ENCODE data around the gene KIF13A.

Gene KIF13A

DNA sequence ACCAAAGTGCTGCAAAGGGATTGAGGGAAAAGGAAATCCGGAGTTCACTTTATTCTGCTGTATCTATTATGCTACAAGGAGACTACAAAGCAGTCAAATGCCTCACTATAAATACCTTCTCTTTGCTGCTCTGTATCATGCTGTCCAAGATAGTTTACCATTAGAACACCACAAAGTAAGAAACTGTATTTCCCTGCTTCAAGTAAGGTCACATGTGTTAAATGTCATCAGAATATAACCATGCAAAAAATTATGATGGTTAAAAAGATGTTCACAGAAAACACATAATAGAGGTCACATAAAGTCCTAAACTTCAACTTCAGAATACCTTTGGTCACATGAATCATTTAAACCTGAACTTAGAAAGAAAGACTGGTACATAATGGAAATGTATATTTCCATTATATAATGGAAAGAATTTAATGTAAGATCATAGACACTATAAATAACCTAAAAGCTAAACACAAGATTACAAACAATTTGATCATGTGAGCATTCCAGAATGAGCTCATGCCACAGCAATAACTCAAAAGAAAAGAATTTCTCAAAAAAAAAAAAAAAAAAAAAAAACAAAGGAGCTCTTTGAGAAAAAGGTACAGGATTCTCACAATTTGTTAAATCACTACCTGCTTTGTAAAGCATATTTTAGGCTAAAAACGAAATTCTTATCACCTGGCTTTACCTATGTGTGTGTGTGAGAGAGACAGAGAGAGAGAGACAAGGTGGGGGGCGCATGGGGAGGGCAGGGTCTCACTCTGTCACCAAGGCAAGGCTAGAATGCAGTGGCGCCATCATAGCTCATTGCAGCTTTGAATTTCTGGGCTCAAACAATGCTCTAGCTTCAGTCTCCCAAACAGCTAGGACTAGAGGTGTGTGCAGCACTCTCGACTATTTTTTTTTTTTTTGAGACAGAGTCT is 58.7 kb downstream of the KIF13A start:
- no peak overlapping the region for H3K27ac ChIP-seq (ENCODE audit: low read length)
- TF ChIP-seq EZH2phosphoT487 (IDR thresholded peaks at IDR 0.05; ENCODE audit: low read depth): no peak
- TF ChIP-seq, protein P1, sequence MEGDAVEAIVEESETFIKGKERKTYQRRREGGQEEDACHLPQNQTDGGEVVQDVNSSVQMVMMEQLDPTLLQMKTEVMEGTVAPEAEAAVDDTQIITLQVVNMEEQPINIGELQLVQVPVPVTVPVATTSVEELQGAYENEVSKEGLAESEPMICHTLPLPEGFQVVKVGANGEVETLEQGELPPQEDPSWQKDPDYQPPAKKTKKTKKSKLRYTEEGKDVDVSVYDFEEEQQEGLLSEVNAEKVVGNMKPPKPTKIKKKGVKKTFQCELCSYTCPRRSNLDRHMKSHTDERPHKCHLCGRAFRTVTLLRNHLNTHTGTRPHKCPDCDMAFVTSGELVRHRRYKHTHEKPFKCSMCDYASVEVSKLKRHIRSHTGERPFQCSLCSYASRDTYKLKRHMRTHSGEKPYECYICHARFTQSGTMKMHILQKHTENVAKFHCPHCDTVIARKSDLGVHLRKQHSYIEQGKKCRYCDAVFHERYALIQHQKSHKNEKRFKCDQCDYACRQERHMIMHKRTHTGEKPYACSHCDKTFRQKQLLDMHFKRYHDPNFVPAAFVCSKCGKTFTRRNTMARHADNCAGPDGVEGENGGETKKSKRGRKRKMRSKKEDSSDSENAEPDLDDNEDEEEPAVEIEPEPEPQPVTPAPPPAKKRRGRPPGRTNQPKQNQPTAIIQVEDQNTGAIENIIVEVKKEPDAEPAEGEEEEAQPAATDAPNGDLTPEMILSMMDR (IDR thresholded peaks at IDR 0.05; ENCODE audit: low read depth, low read length): no peak
- no peak overlapping the region for H3K9ac ChIP-seq (ENCODE audit: low read length)
- H3K4me1 ChIP-seq (ENCODE audit: low read length): no peaks in the 10 kb centered on the region
- no peaks in the 10 kb centered on the region for H3K9me3 ChIP-seq (ENCODE audit: insufficient read depth, low read length)
- H3K4me3 ChIP-seq (ENCODE audit: low read length): no peak overlapping the region
- H4K20me1 ChIP-seq (ENCODE audit: insufficient read depth, low read length): no peaks in the 10 kb centered on the region
- H3K79me2 ChIP-seq (ENCODE audit: low read length): no peaks in the 10 kb centered on the region
- H3K4me2 ChIP-seq (ENCODE audit: low read length): no peak overlapping the region
- no peaks in the 10 kb centered on the region for H3K27me3 ChIP-seq (ENCODE audit: low read depth, low read length)
- H2AFZ ChIP-seq (ENCODE audit: low read depth, low read length): no peak overlapping the region
- H3K36me3 ChIP-seq (replicated peaks; ENCODE audit: low read depth, low read length): no peaks in the 10 kb centered on the region

DNA sequence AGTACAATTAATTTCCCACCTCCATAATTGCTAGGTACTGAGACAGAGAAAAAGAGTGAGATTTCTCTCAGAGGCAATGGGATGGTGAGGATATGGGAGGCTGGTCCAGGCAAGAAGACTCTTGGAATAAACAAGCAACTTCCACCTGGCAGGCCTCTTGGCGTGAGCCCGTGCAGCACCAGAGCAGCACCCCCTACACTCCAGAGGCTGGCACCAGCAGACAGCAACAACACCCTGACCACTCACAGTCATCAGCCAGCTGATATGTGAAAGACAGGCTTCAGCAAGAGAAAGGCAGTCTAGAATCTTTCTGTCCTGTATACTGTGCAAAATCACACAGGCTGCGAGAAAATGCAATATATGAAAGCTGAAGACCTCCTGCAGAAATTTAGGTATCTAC is 59.7 kb downstream of the KIF13A start:
- Histone ChIP-seq H2AFZ (ENCODE audit: low read depth, low read length) (no peak overlapping the region), H3K4me3 (ENCODE audit: low read length) (no peak overlapping the region), H3K4me1 (ENCODE audit: low read length) (no peaks in the 10 kb centered on the region), H3K27me3 (ENCODE audit: low read depth, low read length) (no peaks in the 10 kb centered on the region), H3K36me3 (replicated peaks; ENCODE audit: low read depth, low read length) (no peaks in the 10 kb centered on the region), H3K9me3 (ENCODE audit: insufficient read depth, low read length) (no peaks in the 10 kb centered on the region), H3K27ac (ENCODE audit: low read length) (no peak overlapping the region), H3K79me2 (ENCODE audit: low read length) (no peaks in the 10 kb centered on the region), H4K20me1 (ENCODE audit: insufficient read depth, low read length) (no peaks in the 10 kb centered on the region), H3K9ac (ENCODE audit: low read length) (no peak overlapping the region), H3K4me2 (ENCODE audit: low read length) (no peak overlapping the region)
- no peak for TF ChIP-seq EZH2phosphoT487 (IDR thresholded peaks at IDR 0.05; ENCODE audit: low read depth)
- TF ChIP-seq, protein P1 (IDR thresholded peaks at IDR 0.05; ENCODE audit: low read depth, low read length): no peak

DNA sequence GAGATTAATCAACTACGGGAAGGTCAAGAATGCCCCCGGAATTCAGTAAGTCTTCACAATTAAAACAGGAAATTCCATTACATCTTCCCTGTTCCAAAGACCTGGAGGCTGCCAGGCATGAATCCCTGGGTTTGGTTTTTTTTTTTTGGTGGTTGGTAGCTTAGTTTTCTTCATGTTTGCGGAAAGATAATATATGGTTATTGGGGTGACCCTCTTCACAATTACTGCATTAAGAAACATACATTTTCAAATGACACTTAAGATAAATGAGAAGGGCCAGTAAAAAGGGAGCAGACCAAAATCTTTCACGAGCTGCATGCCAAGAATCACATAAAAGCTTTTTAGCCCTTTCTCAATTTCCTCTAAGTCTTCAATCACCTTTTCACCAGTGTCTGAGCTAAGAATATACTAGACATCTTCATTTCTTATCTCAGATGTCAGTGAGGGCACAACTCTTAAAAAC is 64.0 kb downstream of the KIF13A start:
- Histone ChIP-seq H3K4me1 (ENCODE audit: low read length) (no peaks in the 10 kb centered on the region), H2AFZ (ENCODE audit: low read depth, low read length) (no peak overlapping the region), H3K9me3 (ENCODE audit: insufficient read depth, low read length) (no peaks in the 10 kb centered on the region), H3K4me2 (ENCODE audit: low read length) (no peak overlapping the region), H4K20me1 (ENCODE audit: insufficient read depth, low read length) (no peaks in the 10 kb centered on the region), H3K79me2 (ENCODE audit: low read length) (no peaks in the 10 kb centered on the region), H3K9ac (ENCODE audit: low read length) (no peak overlapping the region), H3K27ac (ENCODE audit: low read length) (no peak overlapping the region), H3K4me3 (ENCODE audit: low read length) (no peak overlapping the region), H3K36me3 (replicated peaks; ENCODE audit: low read depth, low read length) (no peaks in the 10 kb centered on the region), H3K27me3 (ENCODE audit: low read depth, low read length) (no peaks in the 10 kb centered on the region)
- TF ChIP-seq, protein P1 (IDR thresholded peaks at IDR 0.05; ENCODE audit: low read depth, low read length): no peak
- no peak for TF ChIP-seq EZH2phosphoT487 (IDR thresholded peaks at IDR 0.05; ENCODE audit: low read depth)

DNA sequence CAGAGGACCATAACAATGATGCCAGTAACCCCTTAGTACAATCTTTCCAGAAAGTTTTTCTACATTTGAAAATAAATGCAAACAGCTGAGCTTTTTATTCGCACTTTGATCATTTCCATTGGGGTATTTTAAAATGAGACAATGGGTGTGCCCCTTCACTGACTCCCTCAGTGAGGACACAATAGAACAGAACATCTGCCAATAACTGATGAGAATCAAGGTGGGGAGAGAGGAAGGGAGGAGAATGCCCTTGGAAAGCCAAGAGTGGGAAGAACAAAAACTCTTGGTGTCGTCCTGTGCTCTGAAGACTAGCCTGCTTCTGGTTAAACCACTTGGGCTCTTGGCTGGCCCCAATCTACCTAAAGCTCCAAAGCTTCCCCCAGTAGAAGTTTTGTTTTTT is 66.0 kb downstream of the KIF13A start:
- no peak for TF ChIP-seq EZH2phosphoT487 (IDR thresholded peaks at IDR 0.05; ENCODE audit: low read depth)
- TF ChIP-seq, protein P1 (IDR thresholded peaks at IDR 0.05; ENCODE audit: low read depth, low read length): no peak
- Histone ChIP-seq H2AFZ (ENCODE audit: low read depth, low read length) (no peak overlapping the region), H4K20me1 (ENCODE audit: insufficient read depth, low read length) (no peaks in the 10 kb centered on the region), H3K4me3 (ENCODE audit: low read length) (no peak overlapping the region), H3K9me3 (ENCODE audit: insufficient read depth, low read length) (no peaks in the 10 kb centered on the region), H3K27ac (ENCODE audit: low read length) (no peak overlapping the region), H3K9ac (ENCODE audit: low read length) (no peak overlapping the region), H3K79me2 (ENCODE audit: low read length) (no peaks in the 10 kb centered on the region), H3K4me2 (ENCODE audit: low read length) (no peak overlapping the region), H3K27me3 (ENCODE audit: low read depth, low read length) (no peaks in the 10 kb centered on the region), H3K4me1 (ENCODE audit: low read length) (0 out of 2 replicates have a peak, but pooled peaks cover under 1% of the 10 kb centered on the region), H3K36me3 (replicated peaks; ENCODE audit: low read depth, low read length) (no peaks in the 10 kb centered on the region)
